Activated CD8-positive, alpha-beta memory T cell treated with anti-CD3 and anti-CD28 coated beads for 48 hours (primary cell): ENCODE data around the gene MRPL36.
"Not testable (repeated sequence)": the region's sequence is repeated elsewhere in the genome, so short reads cannot be mapped to it uniquely, and the experiment has no call there.

Experiments
- DNase-seq, 3 experiments: peaks; one replicate each; pipeline ENCODE4 v3.0.0-alpha.2; 2020; ENCODE audit warnings: low read depth in 2 of 3, low spot score in 2 of 3

The MRPL36 gene

GRCh38 chr5:1799602-1800471 lies at the start of gene MRPL36:
MRPL36 (minus strand) TSS chr5:1799837; CDS start chr5:1798935, 902 bp downstream.
- DNase-seq, result peak; percentile 69 to 86 (median 83)

GRCh38 chr5:1847611-1848010 lies 48.0 kb upstream of the MRPL36 start:
- no peak for DNase-seq

DNA sequence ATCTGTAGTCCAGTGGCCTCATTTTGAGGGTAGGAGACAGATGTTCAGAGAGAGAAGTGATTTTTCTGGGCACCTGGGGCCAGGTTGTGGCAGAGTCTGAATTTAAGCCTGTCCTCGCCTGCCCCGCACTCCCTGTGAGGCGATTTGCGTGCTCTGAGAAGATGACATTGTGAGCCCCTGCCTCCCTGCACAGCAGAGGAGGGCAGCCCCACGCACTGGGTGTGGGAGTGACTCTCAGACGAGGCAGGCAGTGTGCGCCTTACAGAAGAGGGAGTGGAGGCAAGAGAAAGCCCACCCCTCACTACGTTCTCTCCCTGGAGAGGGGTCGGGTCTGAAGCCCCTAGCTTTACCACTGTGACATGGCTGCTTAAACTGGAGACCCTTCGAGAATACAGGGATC lies 47.4 kb upstream of the MRPL36 start:
- DNase-seq, result no peak

GRCh38 chr5:1846583-1846982 lies 46.9 kb upstream of the MRPL36 start:
- no peak for DNase-seq

DNA sequence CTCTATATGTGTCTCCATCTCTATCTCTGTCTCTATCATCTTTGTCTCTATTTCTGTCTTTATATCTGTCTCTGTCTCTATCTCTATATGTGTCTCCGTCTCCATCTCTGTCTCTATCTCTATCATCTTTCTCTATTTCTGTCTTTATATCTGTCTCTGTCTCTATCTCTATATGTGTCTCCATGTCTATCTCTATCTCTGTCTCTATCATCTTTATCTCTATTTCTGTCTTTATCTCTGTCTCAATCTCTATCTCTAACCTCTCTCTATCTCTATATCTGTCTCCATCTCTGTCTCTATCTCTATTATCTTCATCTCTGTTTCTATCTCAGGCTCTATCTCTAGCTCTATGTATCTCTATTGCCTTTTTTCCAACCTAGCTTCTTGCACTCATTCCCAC lies 46.1 kb upstream of the MRPL36 start:
- DNase-seq, result no peak

GRCh38 chr5:1844708-1845436 lies 45.2 kb upstream of the MRPL36 start:
- no peak for DNase-seq

GRCh38 chr5:1843761-1844160 lies 44.1 kb upstream of the MRPL36 start:
- DNase-seq, result not testable (repeated sequence)

DNA sequence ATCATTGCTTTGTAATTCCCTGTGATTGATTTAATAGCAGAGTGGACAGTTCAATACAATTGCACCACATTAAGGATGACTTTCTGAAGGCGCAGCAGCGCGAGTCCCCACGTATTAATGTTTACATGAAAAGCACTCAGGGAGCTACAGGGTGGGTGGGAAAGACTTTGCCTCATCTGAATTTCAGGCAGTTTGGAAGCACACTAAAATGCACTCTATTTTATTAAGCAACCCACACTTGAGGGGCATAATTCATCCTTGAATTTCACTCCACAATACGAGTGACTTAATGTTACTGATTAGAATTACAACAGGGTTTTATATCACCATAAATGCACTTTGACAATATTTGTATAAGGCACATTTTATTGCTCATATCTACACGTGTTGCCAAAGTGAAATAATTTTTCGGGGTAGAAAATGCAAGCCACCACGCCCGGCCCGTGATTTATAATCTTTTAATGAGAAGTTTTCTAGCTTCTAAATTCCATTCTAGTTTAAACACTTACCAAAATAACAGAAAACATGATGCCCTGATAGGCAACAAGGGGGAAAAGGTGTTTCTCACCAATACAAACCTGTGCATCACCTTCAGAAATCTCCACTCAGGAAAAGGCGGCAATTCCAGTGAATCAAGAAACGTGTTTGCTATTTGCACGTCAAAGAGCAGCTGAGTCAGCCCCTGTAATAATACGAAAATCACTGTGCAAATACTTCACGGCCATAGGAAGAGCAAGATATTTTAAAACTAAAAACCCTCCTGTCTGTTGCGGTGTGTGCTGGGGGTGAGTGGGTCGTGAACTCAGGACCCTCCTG lies 42.6 kb upstream of the MRPL36 start:
- no peak for DNase-seq

DNA sequence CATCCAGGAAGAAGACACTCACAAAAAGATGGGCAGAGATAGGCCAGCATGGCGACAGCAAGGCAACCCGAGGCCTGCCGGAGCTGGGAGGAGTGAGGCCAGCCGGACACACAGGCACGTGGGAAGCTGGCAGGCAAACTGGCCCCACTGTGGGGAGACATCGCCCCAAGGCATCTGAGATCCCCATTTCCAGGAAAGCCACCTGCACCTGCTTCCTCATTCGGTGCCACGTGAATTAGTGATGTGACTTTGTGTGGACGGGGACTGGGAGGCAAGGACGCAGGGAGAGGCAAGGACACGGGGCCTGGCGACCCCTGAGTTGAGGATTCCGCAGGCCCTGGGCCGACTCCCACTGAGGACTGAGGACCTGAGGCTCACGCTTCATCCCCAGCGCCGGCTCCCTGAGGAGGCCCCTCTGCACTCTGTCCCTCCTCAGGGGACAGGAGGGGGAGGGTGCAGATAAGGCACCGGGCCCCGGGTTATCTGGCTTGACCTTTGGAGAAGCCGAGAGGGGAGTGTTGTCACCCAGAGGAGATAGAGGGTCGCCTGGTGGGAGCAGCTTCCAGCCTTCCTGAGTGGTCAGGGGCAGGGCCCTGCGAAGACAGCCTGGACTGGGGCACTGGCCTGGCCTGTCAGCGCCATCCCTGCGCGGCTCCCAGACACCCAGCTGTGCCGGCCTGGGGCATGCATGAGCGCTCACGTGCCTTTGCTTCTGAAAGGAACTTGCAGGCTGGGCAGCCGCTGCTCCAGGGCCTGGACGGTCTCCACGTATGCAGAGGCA lies 41.3 kb upstream of the MRPL36 start:
- no peak for DNase-seq

GRCh38 chr5:1840071-1840547 lies 40.5 kb upstream of the MRPL36 start:
- DNase-seq, result no peak

DNA sequence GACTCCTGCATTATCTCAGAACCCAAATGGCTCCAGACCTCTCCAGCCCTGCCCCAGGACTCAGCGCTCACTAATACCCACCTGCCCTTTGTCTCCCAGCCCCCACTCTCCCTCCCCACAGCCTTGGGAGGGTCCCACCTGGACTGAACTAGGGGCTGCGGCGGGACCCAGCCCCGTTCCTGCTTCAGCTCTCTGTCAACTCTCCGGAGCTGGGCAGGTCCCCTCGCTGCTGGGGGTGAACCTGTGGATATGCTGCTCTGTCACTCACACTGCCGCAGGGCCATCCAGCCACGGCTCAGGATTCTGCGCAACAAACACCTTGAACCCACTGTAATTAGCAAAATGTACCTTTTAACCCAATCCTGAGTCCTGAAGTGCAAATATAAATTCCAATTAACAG lies 38.4 kb upstream of the MRPL36 start:
- DNase-seq, result no peak

GRCh38 chr5:1836891-1837880 lies 37.5 kb upstream of the MRPL36 start:
- no peak for DNase-seq

GRCh38 chr5:1836176-1836890 lies 36.7 kb upstream of the MRPL36 start:
- no peak for DNase-seq

GRCh38 chr5:1835431-1835830 lies 35.8 kb upstream of the MRPL36 start:
- no peak for DNase-seq

GRCh38 chr5:1834721-1835429 lies 35.2 kb upstream of the MRPL36 start:
- no peak for DNase-seq

DNA sequence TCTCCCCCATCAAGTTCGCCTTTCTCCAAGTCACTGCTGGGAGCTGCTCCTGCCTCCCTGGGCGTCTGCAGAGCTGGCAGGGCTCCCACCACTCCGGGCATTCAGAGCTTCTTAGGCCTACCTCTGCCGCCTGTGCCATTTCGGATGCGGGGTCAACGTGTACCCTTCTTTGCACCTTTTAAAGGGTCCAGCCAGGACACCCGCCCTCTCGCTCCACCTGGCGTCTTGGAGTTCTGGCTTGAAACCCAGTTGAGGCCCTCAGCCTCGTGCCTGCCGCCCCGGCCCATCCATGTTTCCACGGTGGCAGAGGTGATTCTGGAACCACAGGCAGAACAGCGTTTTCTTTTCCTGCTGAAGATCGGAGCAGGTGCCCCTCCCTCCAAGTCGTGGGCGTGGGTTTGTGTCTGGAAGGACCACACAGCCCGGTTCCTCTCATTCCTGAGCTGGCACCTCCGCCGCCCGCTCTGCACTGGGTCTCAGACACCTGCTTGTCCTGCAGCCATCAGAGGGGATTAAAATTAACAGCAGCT lies 34.5 kb upstream of the MRPL36 start:
- DNase-seq, result no peak

GRCh38 chr5:1833264-1834021 lies 33.8 kb upstream of the MRPL36 start:
- DNase-seq, result no peak
